Loucy (cell line): ENCODE measurements around the gene NEUROD4.

Source experiments
- CTCF ChIP-seq: fragments of 200-600 bp; sonication (generic); conservative IDR thresholded peaks from 2 replicates; pipeline ENCODE4 v1.5.1; 2014; ENCODE audit warnings: mild to moderate bottlenecking, antibody characterized with exemption, low read length
- EZH2phosphoT487 ChIP-seq: fragments of 200-600 bp; IDR thresholded peaks from 2 replicates; pipeline ENCODE4 v1.6.1; 2018; ENCODE audit warnings: antibody characterized with exemption, mild to moderate bottlenecking, moderate library complexity, borderline replicate concordance

- TF ChIP-seq CTCF (no peak), EZH2phosphoT487 (no peak)
Measured at GRCh38 chr12:54980341-54980740, 39.4 kb upstream of the NEUROD4 start.
